B cell (primary cell): ENCODE data around the gene BEGAIN. TPM values are rescaled to one million over a fixed set of nuclear protein-coding genes. Genes with fewer than 3 reads are reported as not detected.

Source experiments
- ATAC-seq: fragments of 200-7000 bp; cut with Tn5 transposase; one replicate; pipeline ENCODE4 v1.10.0; 2021; ENCODE audit warnings: low read depth, mild to moderate bottlenecking, moderate number of reproducible peaks, moderate library complexity
- CTCF ChIA-PET: fragments of 350-600 bp; sonication (Branson Sonifier 250); formaldehyde crosslinking; loops from one replicate; lab custom pipeline; 2021; ENCODE audit warnings: antibody characterized with exemption, inconsistent platforms; lab: Charles Lee
- POLR2A ChIA-PET: fragments of 350-600 bp; sonication (Branson Sonifier 250); formaldehyde crosslinking; loops from one replicate; lab custom pipeline; 2021; ENCODE audit warnings: antibody characterized with exemption; lab: Charles Lee
- DNase-seq: peaks from one replicate; pipeline ENCODE4 v3.0.0; 2013
- H2AFZ ChIP-seq: 2 replicates; pipeline ENCODE4 v1.6.1; 2012; ENCODE audit warnings: mild to moderate bottlenecking, low read depth, low read length; ENCODE audit not compliant: insufficient read depth, poor library complexity, severe bottlenecking
- H3K27ac ChIP-seq, 2 donors: 1 replicate in 1 of 2; 2 replicates in 1 of 2; pipeline ENCODE4 v1.5.1; 2012 to 2013; ENCODE audit warnings: low read length in 2 of 2, mild to moderate bottlenecking in 2 of 2, moderate library complexity in 1 of 2
- H3K27me3 ChIP-seq, 4 experiments: fragments of 200-600 bp in 1 of 4; sonication (generic) in 1 of 4; replicated peaks in 1 of 4; 1 replicate in 2 of 4; 2 replicates in 2 of 4; pipeline versions ENCODE4 v1.6.1 to v1.7.0; 2013 to 2016; ENCODE audit warnings: low read length in 3 of 4, mild to moderate bottlenecking in 2 of 4, mixed read lengths in 1 of 4, moderate library complexity in 1 of 4; ENCODE audit not compliant: insufficient read depth in 4 of 4, control insufficient read depth in 3 of 4; ENCODE audit errors: control extremely low read depth in 1 of 4
- H3K36me3 ChIP-seq, 2 experiments: replicated peaks in 1 of 2; 1 replicate in 1 of 2; 2 replicates in 1 of 2; pipeline versions ENCODE4 v1.6.1 to v1.7.1; 2013; ENCODE audit warnings: low read length in 1 of 2; ENCODE audit not compliant: insufficient read depth in 2 of 2, control insufficient read depth in 1 of 2; ENCODE audit errors: control extremely low read depth in 1 of 2, extremely low read depth in 1 of 2
- H3K4me1 ChIP-seq, 2 donors: fragments of 200-600 bp in 1 of 2; sonication (generic) in 1 of 2; 1 replicate in 1 of 2; 2 replicates in 1 of 2; pipeline versions ENCODE4 v1.5.1 to v1.6.1; 2013 to 2017; ENCODE audit warnings: low read length in 2 of 2; ENCODE audit not compliant: control insufficient read depth in 2 of 2, insufficient read depth in 2 of 2
- H3K4me2 ChIP-seq: replicated peaks from 2 replicates; pipeline ENCODE3; 2012; ENCODE audit warnings: mild to moderate bottlenecking, low read depth, low read length; ENCODE audit not compliant: poor library complexity, severe bottlenecking
- H3K4me3 ChIP-seq, 5 experiments: fragments of 200-600 bp in 1 of 5; sonication (generic) in 1 of 5; 1 replicate in 3 of 5; 2 replicates in 2 of 5; pipeline versions ENCODE4 v1.5.1 to v1.7.0; 2011 to 2016; ENCODE audit warnings: low read length in 4 of 5, mild to moderate bottlenecking in 4 of 5, low read depth in 2 of 5, control low read depth in 1 of 5, moderate library complexity in 1 of 5; ENCODE audit not compliant: insufficient read depth in 1 of 5; ENCODE audit errors: control extremely low read depth in 1 of 5, extremely low read depth in 1 of 5
- H3K79me2 ChIP-seq: fragments of 200-600 bp; sonication (generic); one replicate; pipeline ENCODE4 v1.6.0; 2016; ENCODE audit warnings: low read length; ENCODE audit not compliant: control insufficient read depth, insufficient read depth
- H3K9ac ChIP-seq: fragments of 200-600 bp; sonication (generic); 2 replicates; pipeline ENCODE4 v1.6.1; 2017; ENCODE audit warnings: mild to moderate bottlenecking, low read length, moderate library complexity
- H3K9me3 ChIP-seq, 3 donors: one replicate each; pipeline versions ENCODE4 v1.6.1 to v1.7.1; 2013; ENCODE audit warnings: low read length in 2 of 3; ENCODE audit not compliant: control insufficient read depth in 2 of 3, insufficient read depth in 1 of 3; ENCODE audit errors: control extremely low read depth in 1 of 3
- H4K20me1 ChIP-seq: 2 replicates; pipeline ENCODE4 v1.6.0; 2012; ENCODE audit warnings: mild to moderate bottlenecking, low read length; ENCODE audit not compliant: insufficient read depth, control insufficient read depth, poor library complexity, severe bottlenecking
- H3K27ac Mint-ChIP-seq: one replicate; pipeline ENCODE4 v1.8.0; 2021; ENCODE audit warnings: mixed read lengths
- H3K27me3 Mint-ChIP-seq: one replicate; pipeline ENCODE4 v1.8.0; 2021; ENCODE audit warnings: mixed read lengths
- H3K4me1 Mint-ChIP-seq: one replicate; pipeline ENCODE4 v1.8.0; 2021; ENCODE audit warnings: mixed read lengths
- H3K4me3 Mint-ChIP-seq: one replicate; pipeline ENCODE4 v1.8.0; 2021; ENCODE audit warnings: mixed read lengths
- H3K9me3 Mint-ChIP-seq: one replicate; pipeline ENCODE4 v1.8.0; 2022; ENCODE audit warnings: mixed read lengths; ENCODE audit not compliant: insufficient read depth
- EZH2 ChIP-seq: IDR thresholded peaks from 2 replicates; pipeline ENCODE4 v1.6.1; 2012; ENCODE audit warnings: borderline replicate concordance, low read depth, mild to moderate bottlenecking, moderate library complexity, low read length; ENCODE audit not compliant: insufficient read depth, poor library complexity, severe bottlenecking
- WGBS: methylation state at CpG from one replicate; pipeline ENCODE4 v1.1.5; 2013; ENCODE audit warnings: missing lambda C conversion rate; ENCODE audit not compliant: insufficient coverage; 5-methylcytosine and 5-hydroxymethylcytosine counted together
- intact Hi-C: fragments of 100-400 bp; cut with micrococcal nuclease; formaldehyde crosslinking; loops from one replicate; pipeline ENCODE4 v1.10.0; 2022
- polyA plus RNA-seq: library from polyadenylated mRNA; depleted of rRNA; stranded (reverse); fragments of >200 nt; gene quantifications from 2 replicates; pipeline ENCODE4 v1.2.3, GENCODE V29; 2012
- total RNA-seq, 2 donors: library from RNA; stranded (reverse); fragments of 120-200 nt in 1 of 2; gene quantifications; 1 replicate in 1 of 2; 2 replicates in 1 of 2; pipeline versions ENCODE4 v1.2.3 to v1.2.4, GENCODE V29; 2013 to 2022
- TF ChIP-seq, protein P1 (sequence below): fragments of 200-600 bp; IDR thresholded peaks from one replicate; pipeline ENCODE4 v1.8.0; 2022; ENCODE audit warnings: antibody characterized with exemption, mild to moderate bottlenecking

Gene BEGAIN
- total and polyA plus RNA-seq, 2 donors (not counting 1 experiment from before 2014, with no cell fraction given) = 4.9 TPM; not detected in 1

DNA sequence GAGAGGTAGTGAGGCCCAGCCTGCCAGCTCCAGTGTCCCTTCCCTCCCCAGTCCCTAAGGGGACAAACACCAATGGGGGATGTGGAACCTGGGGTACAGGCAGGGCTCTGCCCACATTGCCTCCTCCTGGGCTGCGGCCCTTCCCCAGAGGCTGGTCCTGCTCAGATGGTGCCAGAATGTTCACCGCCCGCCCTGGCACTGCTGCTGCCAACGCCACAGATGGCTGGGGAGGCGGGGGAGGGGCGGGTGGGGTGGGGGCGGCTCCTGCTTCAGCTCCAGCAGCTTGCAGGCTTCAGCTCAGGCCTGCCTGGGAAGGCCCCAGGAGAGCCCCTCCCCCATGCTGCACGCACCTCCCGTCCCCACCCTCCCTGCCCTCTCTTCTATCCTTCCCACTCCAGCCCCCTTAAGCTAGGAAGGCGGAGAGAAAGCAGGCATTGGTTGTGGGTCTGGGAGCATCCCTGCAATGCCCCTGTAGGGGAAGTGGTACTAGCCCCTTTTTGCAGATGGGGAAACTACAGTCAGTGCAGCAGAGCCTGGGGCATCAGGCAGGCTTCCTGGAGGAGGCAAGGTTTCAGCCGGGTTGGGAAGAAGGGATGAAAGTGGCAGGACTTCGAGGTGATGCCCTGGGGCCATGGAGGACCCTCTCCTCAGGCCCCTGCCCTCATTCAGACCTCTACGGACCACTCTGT is 2.0 kb upstream of the BEGAIN start:
- H3K27me3 Mint-ChIP-seq = peaks cover 35% of the 10 kb centered on the region
- H3K4me3 Mint-ChIP-seq = no peak overlapping the region
- DNase-seq (no peak), ATAC-seq (no peak)
- H3K27ac Mint-ChIP-seq = no peak overlapping the region
- intact Hi-C loops = no loop called here
- WGBS = 100% methylated on average over 1 of the region's 13 CpGs
- H4K20me1 ChIP-seq = no peaks in the 10 kb centered on the region
- peaks cover 9% of the 10 kb centered on the region for H3K4me1 Mint-ChIP-seq
- no peaks in the 10 kb centered on the region for H3K9me3 Mint-ChIP-seq
- H3K27ac ChIP-seq = no peak overlapping the region
- H3K4me1 ChIP-seq = peaks cover 0 to 7% of the 10 kb centered on the region in 2 donors
- H3K9me3 ChIP-seq = peaks cover 0 to 6% (median 0%) of the 10 kb centered on the region in 3 donors
- H3K4me3 ChIP-seq = no peak overlapping the region
- H2AFZ ChIP-seq = no peak overlapping the region
- H3K4me2 ChIP-seq = no peak overlapping the region
- ChIA-PET POLR2A (no interaction called here), CTCF (no interaction called here)
- H3K36me3 ChIP-seq = no peaks in the 10 kb centered on the region
- H3K27me3 ChIP-seq = peaks cover 0 to 29% (median 6%) of the 10 kb centered on the region in 4 experiments
- TF ChIP-seq, protein P1, sequence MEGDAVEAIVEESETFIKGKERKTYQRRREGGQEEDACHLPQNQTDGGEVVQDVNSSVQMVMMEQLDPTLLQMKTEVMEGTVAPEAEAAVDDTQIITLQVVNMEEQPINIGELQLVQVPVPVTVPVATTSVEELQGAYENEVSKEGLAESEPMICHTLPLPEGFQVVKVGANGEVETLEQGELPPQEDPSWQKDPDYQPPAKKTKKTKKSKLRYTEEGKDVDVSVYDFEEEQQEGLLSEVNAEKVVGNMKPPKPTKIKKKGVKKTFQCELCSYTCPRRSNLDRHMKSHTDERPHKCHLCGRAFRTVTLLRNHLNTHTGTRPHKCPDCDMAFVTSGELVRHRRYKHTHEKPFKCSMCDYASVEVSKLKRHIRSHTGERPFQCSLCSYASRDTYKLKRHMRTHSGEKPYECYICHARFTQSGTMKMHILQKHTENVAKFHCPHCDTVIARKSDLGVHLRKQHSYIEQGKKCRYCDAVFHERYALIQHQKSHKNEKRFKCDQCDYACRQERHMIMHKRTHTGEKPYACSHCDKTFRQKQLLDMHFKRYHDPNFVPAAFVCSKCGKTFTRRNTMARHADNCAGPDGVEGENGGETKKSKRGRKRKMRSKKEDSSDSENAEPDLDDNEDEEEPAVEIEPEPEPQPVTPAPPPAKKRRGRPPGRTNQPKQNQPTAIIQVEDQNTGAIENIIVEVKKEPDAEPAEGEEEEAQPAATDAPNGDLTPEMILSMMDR = no peak
- no peak for TF ChIP-seq EZH2
- H3K79me2 ChIP-seq = no peaks in the 10 kb centered on the region
- H3K9ac ChIP-seq = no peak overlapping the region

DNA sequence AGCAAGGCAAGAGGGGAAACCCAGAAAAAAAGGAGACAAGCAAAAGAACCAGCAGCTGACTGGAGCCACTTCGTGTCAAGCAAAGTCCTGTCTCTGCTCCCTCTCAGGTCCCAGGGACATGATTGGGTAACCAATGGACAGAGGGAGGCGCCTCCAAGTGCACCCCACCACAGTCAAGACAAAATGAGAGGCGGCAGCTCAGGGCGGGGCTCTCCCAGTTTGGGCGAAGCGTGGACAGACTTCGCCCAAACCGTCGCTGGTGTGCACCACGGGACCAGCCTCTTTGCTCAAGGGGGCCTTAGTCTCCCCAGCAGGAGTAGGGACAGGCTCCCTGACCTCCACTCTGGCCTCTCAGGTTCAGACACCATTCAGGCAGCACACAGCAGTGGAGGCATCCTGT is 1.5 kb upstream of the BEGAIN start:
- Histone ChIP-seq H3K27ac (no peak overlapping the region), H3K9ac (no peak overlapping the region), H4K20me1 (no peaks in the 10 kb centered on the region), H3K36me3 (no peaks in the 10 kb centered on the region), H3K27me3 (peaks cover 0 to 29% (median 6%) of the 10 kb centered on the region in 4 experiments), H3K79me2 (no peaks in the 10 kb centered on the region), H3K4me2 (no peak overlapping the region), H3K9me3 (peaks cover 0 to 6% (median 0%) of the 10 kb centered on the region in 3 donors), H3K4me3 (no peak overlapping the region), H2AFZ (no peak overlapping the region), H3K4me1 (peaks cover 0 to 7% of the 10 kb centered on the region in 2 donors)
- 84% methylated on average over 4 of the region's 10 CpGs for WGBS
- Mint-ChIP-seq H3K27me3 (peaks cover 37% of the 10 kb centered on the region), H3K9me3 (no peaks in the 10 kb centered on the region), H3K27ac (no peak overlapping the region), H3K4me3 (no peak overlapping the region), H3K4me1 (peaks cover 9% of the 10 kb centered on the region)
- ChIA-PET CTCF (no interaction called here), POLR2A (no interaction called here)
- TF ChIP-seq, protein P1 = no peak
- no peak for TF ChIP-seq EZH2
- intact Hi-C loops = no loop called here
- no peak for DNase-seq
- ATAC-seq = no peak
